Nephron (organoid): ENCODE data around the gene TMCC3.

Source experiments
- H3K27ac Mint-ChIP-seq, 3 experiments: 2 replicates each; pipeline ENCODE4 v1.8.0; 2020; ENCODE audit warnings: mixed read lengths in 3 of 3, mild to moderate bottlenecking in 2 of 3, moderate library complexity in 1 of 3
- H3K27me3 Mint-ChIP-seq: 2 replicates; pipeline ENCODE4 v1.8.0; 2021; ENCODE audit warnings: low read depth, mild to moderate bottlenecking, moderate library complexity, mixed read lengths
- H3K36me3 Mint-ChIP-seq: 2 replicates; pipeline ENCODE4 v1.8.0; 2020; ENCODE audit warnings: low read depth, mixed read lengths
- H3K4me1 Mint-ChIP-seq: 2 replicates; pipeline ENCODE4 v1.8.0; 2020; ENCODE audit warnings: mixed read lengths
- H3K4me3 Mint-ChIP-seq, 3 experiments: 2 replicates each; pipeline ENCODE4 v1.8.0; 2020; ENCODE audit warnings: mild to moderate bottlenecking in 3 of 3, mixed read lengths in 3 of 3, moderate library complexity in 2 of 3
- H3K9me3 Mint-ChIP-seq: 2 replicates; pipeline ENCODE4 v1.8.0; 2020; ENCODE audit warnings: mixed read lengths
- TF ChIP-seq, protein P1 (sequence below), 3 experiments: fragments of 200-600 bp; sonication (generic); IDR thresholded peaks; one replicate each; pipeline ENCODE4 v1.5.0; 2021; ENCODE audit warnings: antibody characterized with exemption in 3 of 3; ENCODE audit not compliant: unreplicated experiment in 3 of 3

TMCC3 gene

DNA sequence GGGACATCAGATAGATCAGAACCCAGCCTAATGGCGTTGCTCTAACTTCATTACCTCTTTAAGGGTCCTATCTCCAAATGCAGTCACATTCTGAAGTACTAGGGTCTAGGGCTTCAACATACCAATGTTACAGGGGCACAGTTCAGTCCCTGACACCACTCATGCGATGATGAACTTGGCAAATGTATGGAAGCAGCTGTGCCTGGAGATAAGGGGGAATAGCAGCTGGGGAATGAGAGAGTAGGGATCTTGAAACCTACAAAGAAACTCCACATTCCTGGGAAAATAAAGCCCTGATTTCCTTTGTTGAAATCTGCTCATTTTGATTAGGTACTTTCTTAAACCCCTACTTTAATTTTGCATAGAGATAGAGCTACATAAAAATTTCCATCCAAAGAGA, 20.5 kb upstream of the TMCC3 start:
- Mint-ChIP-seq H3K4me3 (no peak overlapping the region), H3K27ac (peak overlapping the region; percentile 39 to 65 (median 55)), H3K4me1 (peaks cover 40% of the 10 kb centered on the region), H3K36me3 (no peaks in the 10 kb centered on the region), H3K9me3 (no peaks in the 10 kb centered on the region), H3K27me3 (peaks cover 4% of the 10 kb centered on the region)
- TF ChIP-seq, protein P1, sequence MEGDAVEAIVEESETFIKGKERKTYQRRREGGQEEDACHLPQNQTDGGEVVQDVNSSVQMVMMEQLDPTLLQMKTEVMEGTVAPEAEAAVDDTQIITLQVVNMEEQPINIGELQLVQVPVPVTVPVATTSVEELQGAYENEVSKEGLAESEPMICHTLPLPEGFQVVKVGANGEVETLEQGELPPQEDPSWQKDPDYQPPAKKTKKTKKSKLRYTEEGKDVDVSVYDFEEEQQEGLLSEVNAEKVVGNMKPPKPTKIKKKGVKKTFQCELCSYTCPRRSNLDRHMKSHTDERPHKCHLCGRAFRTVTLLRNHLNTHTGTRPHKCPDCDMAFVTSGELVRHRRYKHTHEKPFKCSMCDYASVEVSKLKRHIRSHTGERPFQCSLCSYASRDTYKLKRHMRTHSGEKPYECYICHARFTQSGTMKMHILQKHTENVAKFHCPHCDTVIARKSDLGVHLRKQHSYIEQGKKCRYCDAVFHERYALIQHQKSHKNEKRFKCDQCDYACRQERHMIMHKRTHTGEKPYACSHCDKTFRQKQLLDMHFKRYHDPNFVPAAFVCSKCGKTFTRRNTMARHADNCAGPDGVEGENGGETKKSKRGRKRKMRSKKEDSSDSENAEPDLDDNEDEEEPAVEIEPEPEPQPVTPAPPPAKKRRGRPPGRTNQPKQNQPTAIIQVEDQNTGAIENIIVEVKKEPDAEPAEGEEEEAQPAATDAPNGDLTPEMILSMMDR (IDR thresholded peaks at IDR 0.05; ENCODE audit: unreplicated experiment in 3 of 3), result no peak

- Mint-ChIP-seq H3K36me3 (no peaks in the 10 kb centered on the region), H3K27ac (peak overlapping the region in 1 of 3 experiments; percentile 8), H3K9me3 (no peaks in the 10 kb centered on the region), H3K4me3 (no peak overlapping the region), H3K27me3 (peaks cover 4% of the 10 kb centered on the region), H3K4me1 (peaks cover 36% of the 10 kb centered on the region)
- TF ChIP-seq, protein P1 (IDR thresholded peaks at IDR 0.05; ENCODE audit: unreplicated experiment in 3 of 3), result no peak
Observed at GRCh38 chr12:94670075-94670474, 19.7 kb upstream of the TMCC3 start.

- no peaks in the 10 kb centered on the region for H3K9me3 Mint-ChIP-seq
Observed at GRCh38 chr12:94667031-94667540, 16.7 kb upstream of the TMCC3 start.

DNA sequence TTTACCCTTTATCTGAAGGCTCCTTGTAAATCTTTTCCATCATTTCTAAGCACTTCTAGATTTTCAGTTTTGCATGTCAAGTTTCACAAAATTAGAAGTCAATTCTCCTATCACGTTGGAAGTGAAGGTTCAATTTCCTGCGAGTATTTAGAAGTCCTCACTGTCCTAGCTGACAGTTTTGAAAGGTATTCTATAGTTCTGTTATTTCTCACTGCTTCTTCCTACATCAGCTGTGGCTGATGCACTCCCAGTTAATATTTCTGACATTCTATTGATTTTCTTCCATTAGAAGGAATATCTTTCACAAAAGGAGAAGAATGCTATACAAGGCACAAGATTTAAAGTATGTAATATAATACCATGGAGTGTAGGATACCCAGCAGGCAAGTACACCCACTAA, 15.8 kb upstream of the TMCC3 start:
- H3K4me3 Mint-ChIP-seq, result no peak overlapping the region
- H3K9me3 Mint-ChIP-seq, result no peaks in the 10 kb centered on the region
- H3K36me3 Mint-ChIP-seq, result no peaks in the 10 kb centered on the region
- H3K27me3 Mint-ChIP-seq, result peaks cover 4% of the 10 kb centered on the region
- no peak overlapping the region for H3K27ac Mint-ChIP-seq
- H3K4me1 Mint-ChIP-seq, result peaks cover 18% of the 10 kb centered on the region
- TF ChIP-seq, protein P1 (IDR thresholded peaks at IDR 0.05; ENCODE audit: unreplicated experiment in 3 of 3), result no peak

More at GRCh38 chr12:94667031-94667540, 16.7 kb upstream of the TMCC3 start:
- H3K27ac Mint-ChIP-seq, result no peak overlapping the region
- no peaks in the 10 kb centered on the region for H3K36me3 Mint-ChIP-seq
- H3K4me1 Mint-ChIP-seq, result peaks cover 23% of the 10 kb centered on the region
- no peak overlapping the region for H3K4me3 Mint-ChIP-seq
- H3K27me3 Mint-ChIP-seq, result peaks cover 4% of the 10 kb centered on the region
- TF ChIP-seq, protein P1 (IDR thresholded peaks at IDR 0.05; ENCODE audit: unreplicated experiment in 3 of 3), result no peak

- Mint-ChIP-seq H3K4me3 (no peak overlapping the region), H3K36me3 (no peaks in the 10 kb centered on the region), H3K27me3 (no peaks in the 10 kb centered on the region), H3K9me3 (no peaks in the 10 kb centered on the region), H3K27ac (no peak overlapping the region), H3K4me1 (peaks cover 18% of the 10 kb centered on the region)
- TF ChIP-seq, protein P1 (IDR thresholded peaks at IDR 0.05; ENCODE audit: unreplicated experiment in 3 of 3), result no peak
Observed at GRCh38 chr12:94663702-94664101, 13.3 kb upstream of the TMCC3 start.

- H3K36me3 Mint-ChIP-seq, result no peaks in the 10 kb centered on the region
Observed at GRCh38 chr12:94663071-94663470, 12.7 kb upstream of the TMCC3 start.

More at GRCh38 chr12:94663071-94663470, 12.7 kb upstream of the TMCC3 start:
- TF ChIP-seq, protein P1 (IDR thresholded peaks at IDR 0.05; ENCODE audit: unreplicated experiment in 3 of 3), result no peak
- Mint-ChIP-seq H3K4me3 (no peak overlapping the region), H3K4me1 (peaks cover 19% of the 10 kb centered on the region), H3K27ac (no peak overlapping the region), H3K9me3 (no peaks in the 10 kb centered on the region), H3K27me3 (no peaks in the 10 kb centered on the region)
